ENCODE results near the gene ARHGAP28. TPM values are rescaled to one million over a fixed set of nuclear protein-coding genes. Genes with fewer than 3 reads are reported as not detected.

ARHGAP28 gene
- polyA plus RNA-seq, 1 of the 3 experiments (the other 2 are of a cell fraction) = 0.99 TPM

DNA sequence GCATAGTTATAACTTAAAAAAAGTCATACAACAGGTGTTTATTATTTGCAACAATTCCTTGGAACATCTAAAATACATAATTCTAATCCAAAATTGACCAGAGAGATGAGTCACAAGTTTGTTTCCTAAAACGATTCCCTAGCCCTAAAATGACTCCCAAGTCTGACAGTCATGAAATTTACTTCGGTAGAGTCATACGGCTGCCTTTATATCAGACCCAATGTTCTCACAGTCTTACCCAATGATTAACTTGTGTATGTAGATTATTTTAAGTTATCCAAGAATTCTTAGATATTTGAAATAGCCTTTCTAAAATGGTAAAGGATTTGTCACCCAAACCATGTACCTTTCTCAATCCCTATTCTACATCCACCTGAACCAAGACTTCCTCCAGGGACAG, 213.2 kb downstream of the ARHGAP28 start:
- Histone ChIP-seq H3K9me2 (no peaks in the 10 kb centered on the region), H3F3A (replicated peaks; ENCODE audit: insufficient read depth) (no peaks in the 10 kb centered on the region), H3K27me3 (ENCODE audit: insufficient read depth) (no peaks in the 10 kb centered on the region), H3K9ac (no peak overlapping the region), H3K36me3 (replicated peaks in 1 of 2; ENCODE audit: control insufficient read depth in 1 of 2, insufficient read depth in 2 of 2, low read length in 1 of 2) (no peaks in the 10 kb centered on the region), H3K79me2 (ENCODE audit: insufficient read depth) (no peaks in the 10 kb centered on the region), H3K27ac (ENCODE audit: low read depth in 2 of 2, low read length in 1 of 2) (no peak overlapping the region), H3K4me3 (ENCODE audit: low read depth in 2 of 2, low read length in 1 of 2) (no peak overlapping the region), H3K4me1 (ENCODE audit: control insufficient read depth in 1 of 2, insufficient read depth in 2 of 2, low read depth in 1 of 2, low read length in 1 of 2) (peaks cover 0 to 7% of the 10 kb centered on the region in 2 experiments; a peak in 1 of 4 replicates), H4K20me1 (ENCODE audit: insufficient read depth) (no peaks in the 10 kb centered on the region), H3K4me2 (no peak overlapping the region), H3K9me3 (no peaks in the 10 kb centered on the region), H2AFZ (ENCODE audit: low read depth) (no peak overlapping the region)
- ChIA-PET CTCF (no interaction called here), POLR2A (no interaction called here)
- no peak for TF ChIP-seq USF2 (IDR thresholded peaks at IDR 0.05; ENCODE audit: borderline replicate concordance, low read depth, low read length)
- no peak for TF ChIP-seq GABPA (IDR thresholded peaks at IDR 0.05; ENCODE audit: low read depth)
- no peak for TF ChIP-seq ELF1 (IDR thresholded peaks at IDR 0.05)
- TF ChIP-seq USF1 (IDR thresholded peaks at IDR 0.05; ENCODE audit: borderline replicate concordance, low read depth) = no peak
- no peak for TF ChIP-seq RXRA (IDR thresholded peaks at IDR 0.05; ENCODE audit: borderline replicate concordance, low read depth)
- TF ChIP-seq FOXM1 (IDR thresholded peaks at IDR 0.05; ENCODE audit: low read depth) = no peak
- TF ChIP-seq PBX3 (IDR thresholded peaks at IDR 0.05) = no peak
- TF ChIP-seq YY1 (IDR thresholded peaks at IDR 0.05; ENCODE audit: low read depth) = no peak
- no peak for TF ChIP-seq FOSL2 (IDR thresholded peaks at IDR 0.05; ENCODE audit: borderline replicate concordance, low read depth)
- no peak for TF ChIP-seq FOXJ3 (CRISPR knock-in tag; IDR thresholded peaks at IDR 0.05)
- no peak for TF ChIP-seq RAD21 (IDR thresholded peaks at IDR 0.05; ENCODE audit: low read length)
- no peak for DNase-seq
- 66% methylated on average over 3 of the region's 3 CpGs for WGBS (ENCODE audit: low lambda C conversion rate)

DNA sequence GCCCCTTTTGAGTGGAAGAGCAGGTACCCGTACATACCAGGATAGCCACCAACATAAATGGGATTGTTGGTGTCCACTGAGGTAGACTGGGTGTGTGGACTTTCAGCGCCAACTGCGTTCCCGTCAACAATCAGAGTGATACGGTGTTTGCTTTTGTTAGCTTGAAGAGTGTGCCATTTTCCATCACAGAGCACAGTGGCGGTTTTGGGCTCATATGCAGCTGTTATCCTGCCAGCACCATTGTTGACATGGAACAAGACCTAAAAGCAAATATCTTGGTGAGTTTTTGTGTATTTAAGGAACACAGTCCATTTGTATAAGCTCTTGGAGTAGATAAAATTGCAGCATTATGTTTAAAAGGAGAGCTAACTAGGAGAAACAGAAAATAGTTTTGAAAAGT, 213.6 kb downstream of the ARHGAP28 start:
- DNase-seq = no peak
- H4K20me1 ChIP-seq (ENCODE audit: insufficient read depth) = no peaks in the 10 kb centered on the region
- H3K36me3 ChIP-seq (replicated peaks in 1 of 2; ENCODE audit: control insufficient read depth in 1 of 2, insufficient read depth in 2 of 2, low read length in 1 of 2) = no peaks in the 10 kb centered on the region
- no peaks in the 10 kb centered on the region for H3K9me2 ChIP-seq
- H3K9me3 ChIP-seq = no peaks in the 10 kb centered on the region
- CTCF ChIA-PET = no interaction called here
- POLR2A ChIA-PET = no interaction called here
- TF ChIP-seq GATA2 (CRISPR knock-in tag; IDR thresholded peaks at IDR 0.05) = no peak
- TF ChIP-seq, protein P1, sequence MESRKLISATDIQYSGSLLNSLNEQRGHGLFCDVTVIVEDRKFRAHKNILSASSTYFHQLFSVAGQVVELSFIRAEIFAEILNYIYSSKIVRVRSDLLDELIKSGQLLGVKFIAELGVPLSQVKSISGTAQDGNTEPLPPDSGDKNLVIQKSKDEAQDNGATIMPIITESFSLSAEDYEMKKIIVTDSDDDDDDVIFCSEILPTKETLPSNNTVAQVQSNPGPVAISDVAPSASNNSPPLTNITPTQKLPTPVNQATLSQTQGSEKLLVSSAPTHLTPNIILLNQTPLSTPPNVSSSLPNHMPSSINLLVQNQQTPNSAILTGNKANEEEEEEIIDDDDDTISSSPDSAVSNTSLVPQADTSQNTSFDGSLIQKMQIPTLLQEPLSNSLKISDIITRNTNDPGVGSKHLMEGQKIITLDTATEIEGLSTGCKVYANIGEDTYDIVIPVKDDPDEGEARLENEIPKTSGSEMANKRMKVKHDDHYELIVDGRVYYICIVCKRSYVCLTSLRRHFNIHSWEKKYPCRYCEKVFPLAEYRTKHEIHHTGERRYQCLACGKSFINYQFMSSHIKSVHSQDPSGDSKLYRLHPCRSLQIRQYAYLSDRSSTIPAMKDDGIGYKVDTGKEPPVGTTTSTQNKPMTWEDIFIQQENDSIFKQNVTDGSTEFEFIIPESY (IDR thresholded peaks at IDR 0.05; ENCODE audit: borderline replicate concordance, low read depth) = no peak
- no peak for TF ChIP-seq ELF1 (IDR thresholded peaks at IDR 0.05)
- TF ChIP-seq MEF2A (IDR thresholded peaks at IDR 0.05; ENCODE audit: borderline replicate concordance, low read depth) = no peak
- no peak for TF ChIP-seq JUND (IDR thresholded peaks at IDR 0.05)
- TF ChIP-seq SMC3 (IDR thresholded peaks at IDR 0.05; ENCODE audit: low read depth, low read length) = no peak
- TF ChIP-seq FOSL2 (IDR thresholded peaks at IDR 0.05; ENCODE audit: borderline replicate concordance, low read depth) = no peak
- TF ChIP-seq USF2 (IDR thresholded peaks at IDR 0.05; ENCODE audit: borderline replicate concordance, low read depth, low read length) = no peak
- TF ChIP-seq CTCF (IDR thresholded peaks at IDR 0.05) = no peak
- TF ChIP-seq NFIC (IDR thresholded peaks at IDR 0.05; ENCODE audit: borderline replicate concordance) = no peak
- TF ChIP-seq MAX (IDR thresholded peaks at IDR 0.05; ENCODE audit: low read depth) = no peak
- H3K9ac ChIP-seq = no peak overlapping the region
- H3K4me1 ChIP-seq (ENCODE audit: control insufficient read depth in 1 of 2, insufficient read depth in 2 of 2, low read depth in 1 of 2, low read length in 1 of 2) = peaks cover 0 to 7% of the 10 kb centered on the region in 2 experiments; a peak in 1 of 4 replicates
- H3K79me2 ChIP-seq (ENCODE audit: insufficient read depth) = no peaks in the 10 kb centered on the region
- H2AFZ ChIP-seq (ENCODE audit: low read depth) = no peak overlapping the region
- no peaks in the 10 kb centered on the region for H3F3A ChIP-seq (replicated peaks; ENCODE audit: insufficient read depth)
- WGBS (ENCODE audit: low lambda C conversion rate) = 60% methylated on average over 6 of the region's 6 CpGs
- no peak overlapping the region for H3K4me2 ChIP-seq
- H3K27ac ChIP-seq (ENCODE audit: low read depth in 2 of 2, low read length in 1 of 2) = no peak overlapping the region
- H3K27me3 ChIP-seq (ENCODE audit: insufficient read depth) = no peaks in the 10 kb centered on the region
- H3K4me3 ChIP-seq (ENCODE audit: low read depth in 2 of 2, low read length in 1 of 2) = no peak overlapping the region
